Measurements from ENCODE around the gene MYO1D. TPM values are rescaled to one million over a fixed set of nuclear protein-coding genes. Genes with fewer than 3 reads are reported as not detected.

The MYO1D gene
- total RNA-seq, 1 experiment from 2014 or later = 40.8 TPM

GRCh38 chr17:32497431-32498205 is 379.3 kb downstream of the MYO1D start:
- H3K4me2 ChIP-seq = no peak overlapping the region
- H3K9me3 ChIP-seq (ENCODE audit: insufficient read depth, low read depth) = no peaks in the 10 kb centered on the region
- no peaks in the 10 kb centered on the region for H3K9me2 ChIP-seq (ENCODE audit: insufficient read depth)
- H3K27me3 ChIP-seq (ENCODE audit: insufficient read depth, low read depth) = no peaks in the 10 kb centered on the region
- ChIA-PET CTCF (interaction anchor here (0.6 to 1.0 kb wide), 2 partner anchors 10 to 110 kb away, joined by 3 to 5 read pairs; no protein-coding TSS in a partner anchor), POLR2A (ENCODE audit: unreplicated experiment) (no interaction called here)
- H4K20me1 ChIP-seq (ENCODE audit: insufficient read depth) = no peaks in the 10 kb centered on the region
- peak in 1 of 2 experiments; percentile 30 for DNase-seq
- H3K79me2 ChIP-seq (ENCODE audit: low read depth) = no peaks in the 10 kb centered on the region
- no peak overlapping the region for H2AFZ ChIP-seq
- H3K27ac ChIP-seq = no peak overlapping the region
- no peak for TF ChIP-seq CTCF (conservative IDR thresholded peaks at IDR 0.05)
- TF ChIP-seq EZH2 (IDR thresholded peaks at IDR 0.05; ENCODE audit: low read depth) = no peak
- H3K36me3 ChIP-seq (ENCODE audit: low read depth) = no peaks in the 10 kb centered on the region
- no peaks in the 10 kb centered on the region for H3K4me1 ChIP-seq (replicated peaks; ENCODE audit: insufficient read depth)
- intact Hi-C loops (cut with micrococcal nuclease; ENCODE audit: unreplicated experiment) = no loop called here
- no peak overlapping the region for H3K4me3 ChIP-seq
- peaks cover 2% of the 10 kb centered on the region; the same call in 1 of the 2 replicates for H3F3A ChIP-seq (ENCODE audit: insufficient read depth, low read depth)
- no TSS peak for BruUV-seq (replicated peaks)

- Histone ChIP-seq H3K4me2 (no peak overlapping the region), H3F3A (ENCODE audit: insufficient read depth, low read depth) (no peaks in the 10 kb centered on the region), H3K36me3 (ENCODE audit: low read depth) (no peaks in the 10 kb centered on the region), H3K4me3 (no peak overlapping the region), H3K79me2 (ENCODE audit: low read depth) (no peaks in the 10 kb centered on the region), H3K4me1 (replicated peaks; ENCODE audit: insufficient read depth) (no peaks in the 10 kb centered on the region), H4K20me1 (ENCODE audit: insufficient read depth) (no peaks in the 10 kb centered on the region), H3K9me2 (ENCODE audit: insufficient read depth) (no peaks in the 10 kb centered on the region), H3K9me3 (ENCODE audit: insufficient read depth, low read depth) (no peaks in the 10 kb centered on the region), H3K27ac (no peak overlapping the region), H3K27me3 (ENCODE audit: insufficient read depth, low read depth) (no peaks in the 10 kb centered on the region), H2AFZ (no peak overlapping the region)
- intact Hi-C loops (cut with micrococcal nuclease; ENCODE audit: unreplicated experiment) = no loop called here
- DNase-seq = peak in 1 of 2 experiments; percentile 35
- BruUV-seq (replicated peaks) = no TSS peak
- CTCF ChIA-PET = interaction anchor here (0.6 to 1.0 kb wide), 2 partner anchors 9 to 111 kb away, joined by 3 to 5 read pairs; no protein-coding TSS in a partner anchor
- TF ChIP-seq CTCF (conservative IDR thresholded peaks at IDR 0.05) = no peak
- no peak for TF ChIP-seq EZH2 (IDR thresholded peaks at IDR 0.05; ENCODE audit: low read depth)
- POLR2A ChIA-PET (ENCODE audit: unreplicated experiment) = interaction anchor here (0.6 kb wide), 2 partner anchors 55 to 815 kb away, joined by 3 read pairs; no protein-coding TSS in a partner anchor
Observed at GRCh38 chr17:32496395-32497073, 380.4 kb downstream of the MYO1D start.

GRCh38 chr17:32495359-32496231 is 381.3 kb downstream of the MYO1D start:
- intact Hi-C loops (cut with micrococcal nuclease; ENCODE audit: unreplicated experiment) = no loop called here
- Histone ChIP-seq H3K79me2 (ENCODE audit: low read depth) (no peaks in the 10 kb centered on the region), H2AFZ (no peak overlapping the region), H3K36me3 (ENCODE audit: low read depth) (no peaks in the 10 kb centered on the region), H3K9me2 (ENCODE audit: insufficient read depth) (no peaks in the 10 kb centered on the region), H3F3A (ENCODE audit: insufficient read depth, low read depth) (no peaks in the 10 kb centered on the region), H3K27me3 (ENCODE audit: insufficient read depth, low read depth) (no peaks in the 10 kb centered on the region), H3K4me3 (no peak overlapping the region), H3K4me2 (no peak overlapping the region), H3K4me1 (replicated peaks; ENCODE audit: insufficient read depth) (no peaks in the 10 kb centered on the region), H3K9me3 (ENCODE audit: insufficient read depth, low read depth) (no peaks in the 10 kb centered on the region), H4K20me1 (ENCODE audit: insufficient read depth) (no peaks in the 10 kb centered on the region), H3K27ac (no peak overlapping the region)
- CTCF ChIA-PET = no interaction called here
- TF ChIP-seq EZH2 (IDR thresholded peaks at IDR 0.05; ENCODE audit: low read depth) (no peak), CTCF (conservative IDR thresholded peaks at IDR 0.05) (no peak)
- BruUV-seq (replicated peaks) = no TSS peak
- DNase-seq = no peak
- POLR2A ChIA-PET (ENCODE audit: unreplicated experiment) = no interaction called here
